Measurements from ENCODE around the gene RAET1E. TPM values are rescaled to one million over a fixed set of nuclear protein-coding genes. Genes with fewer than 3 reads are reported as not detected.

The RAET1E gene
- total RNA-seq, 1 donor: 0.63 TPM

DNA sequence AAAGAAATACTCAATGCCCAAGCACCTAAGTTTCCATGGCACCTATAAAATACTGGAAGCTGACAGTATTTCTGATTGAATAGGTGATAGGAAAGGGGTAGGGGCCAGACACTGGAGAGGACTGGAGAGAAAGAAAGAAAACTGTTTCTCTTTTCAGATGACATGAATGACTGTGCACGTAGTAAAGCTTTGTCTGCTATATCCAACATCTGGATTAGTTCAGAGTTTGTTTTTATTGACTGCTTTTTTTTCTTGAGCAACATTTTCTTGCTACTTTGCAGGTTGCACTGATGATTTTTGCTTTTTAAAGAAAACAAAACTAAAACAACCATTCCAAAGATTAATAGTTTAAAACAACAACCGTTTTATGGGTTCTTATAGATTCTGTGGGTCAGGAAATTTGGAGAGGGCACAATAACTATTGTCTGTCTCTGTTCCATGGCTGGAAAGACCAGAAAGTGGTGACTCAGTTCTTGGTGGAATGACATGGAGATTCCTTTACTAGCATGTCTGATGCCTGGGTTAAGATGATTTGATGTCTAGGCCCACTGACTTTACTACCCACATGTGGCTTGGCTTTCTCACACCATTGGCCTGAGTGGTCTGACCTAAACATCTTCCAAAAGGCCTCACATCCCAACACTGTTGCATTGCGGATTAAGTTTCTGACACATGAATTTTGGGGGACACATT lies 21.5 kb downstream of the RAET1E start:
- H3K4me3 ChIP-seq (ENCODE audit: low read depth, low read length): no peak overlapping the region
- TF ChIP-seq, protein P1, sequence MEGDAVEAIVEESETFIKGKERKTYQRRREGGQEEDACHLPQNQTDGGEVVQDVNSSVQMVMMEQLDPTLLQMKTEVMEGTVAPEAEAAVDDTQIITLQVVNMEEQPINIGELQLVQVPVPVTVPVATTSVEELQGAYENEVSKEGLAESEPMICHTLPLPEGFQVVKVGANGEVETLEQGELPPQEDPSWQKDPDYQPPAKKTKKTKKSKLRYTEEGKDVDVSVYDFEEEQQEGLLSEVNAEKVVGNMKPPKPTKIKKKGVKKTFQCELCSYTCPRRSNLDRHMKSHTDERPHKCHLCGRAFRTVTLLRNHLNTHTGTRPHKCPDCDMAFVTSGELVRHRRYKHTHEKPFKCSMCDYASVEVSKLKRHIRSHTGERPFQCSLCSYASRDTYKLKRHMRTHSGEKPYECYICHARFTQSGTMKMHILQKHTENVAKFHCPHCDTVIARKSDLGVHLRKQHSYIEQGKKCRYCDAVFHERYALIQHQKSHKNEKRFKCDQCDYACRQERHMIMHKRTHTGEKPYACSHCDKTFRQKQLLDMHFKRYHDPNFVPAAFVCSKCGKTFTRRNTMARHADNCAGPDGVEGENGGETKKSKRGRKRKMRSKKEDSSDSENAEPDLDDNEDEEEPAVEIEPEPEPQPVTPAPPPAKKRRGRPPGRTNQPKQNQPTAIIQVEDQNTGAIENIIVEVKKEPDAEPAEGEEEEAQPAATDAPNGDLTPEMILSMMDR (IDR thresholded peaks at IDR 0.05; ENCODE audit: insufficient read depth, low read length): no peak
- no peak for DNase-seq (ENCODE audit: low read depth)

DNA sequence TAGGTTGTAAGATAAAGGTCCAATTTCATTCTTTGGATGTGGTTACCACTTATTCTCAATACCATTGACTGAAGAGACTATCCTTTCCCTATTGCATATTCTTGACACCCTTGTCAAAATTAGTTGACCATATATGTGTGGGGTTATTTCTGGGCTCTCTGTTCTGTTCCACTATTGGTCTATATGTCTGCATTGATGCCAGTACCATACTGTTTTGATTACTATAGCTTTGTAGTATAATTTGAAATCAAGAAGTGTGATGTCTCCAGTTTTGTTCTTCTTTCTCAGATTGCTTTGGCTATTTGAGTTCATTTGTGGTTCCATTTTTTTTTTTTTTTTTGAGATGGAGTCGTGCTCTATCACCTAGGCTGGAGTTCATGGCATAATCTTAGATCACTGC lies 25.7 kb downstream of the RAET1E start:
- no peak overlapping the region for H3K4me3 ChIP-seq (ENCODE audit: low read depth, low read length)
- TF ChIP-seq, protein P1 (IDR thresholded peaks at IDR 0.05; ENCODE audit: insufficient read depth, low read length): no peak
- no peak for DNase-seq (ENCODE audit: low read depth)

DNA sequence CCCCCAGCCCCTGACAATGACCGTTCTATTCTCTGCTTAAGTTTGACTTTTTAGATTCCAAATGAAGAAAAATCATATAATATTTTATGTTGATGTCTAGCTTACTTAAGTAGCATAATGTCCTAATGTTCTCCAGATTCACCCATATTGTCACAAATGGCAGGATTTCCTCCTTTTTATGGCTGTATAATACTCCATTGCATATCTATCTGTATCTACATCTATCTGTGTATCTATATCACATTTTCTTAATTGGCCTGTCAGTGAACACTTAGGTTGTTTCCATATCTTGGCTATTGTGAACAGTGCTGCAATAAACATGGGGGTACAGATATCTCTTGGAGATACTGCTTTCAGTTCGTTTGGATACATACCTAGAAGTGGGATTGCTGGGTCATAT lies 26.7 kb downstream of the RAET1E start:
- no peak for DNase-seq (ENCODE audit: low read depth)
- TF ChIP-seq, protein P1 (IDR thresholded peaks at IDR 0.05; ENCODE audit: insufficient read depth, low read length): no peak
- no peak overlapping the region for H3K4me3 ChIP-seq (ENCODE audit: low read depth, low read length)

DNA sequence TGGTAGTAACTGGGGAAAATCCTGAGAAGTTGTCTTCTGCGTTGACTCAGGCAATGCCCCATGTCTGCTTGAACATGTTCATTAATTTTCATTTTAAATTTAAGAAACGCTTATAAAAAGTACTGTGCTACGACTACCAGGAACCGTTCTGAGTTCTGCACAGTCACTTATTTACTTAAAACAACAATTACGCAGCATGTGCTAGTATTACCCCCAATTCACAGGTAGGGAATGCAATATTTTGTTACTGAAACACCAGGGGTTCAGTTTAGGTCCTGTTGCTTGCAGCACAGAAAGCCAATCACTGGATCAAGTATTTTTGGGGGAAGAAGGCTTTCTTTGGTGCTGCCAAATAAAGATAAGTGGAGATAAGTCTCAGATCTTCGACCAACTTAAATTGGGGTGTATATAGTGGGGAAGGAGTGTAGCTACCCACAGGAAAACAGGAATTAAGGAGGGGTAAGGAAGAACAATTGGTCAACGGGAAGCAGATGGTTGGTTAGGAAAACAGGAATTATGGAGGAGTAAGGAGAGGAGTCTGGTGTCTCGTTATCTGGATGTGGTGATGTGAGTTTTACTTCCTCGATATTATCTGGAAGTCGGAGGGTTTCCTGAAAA lies 28.5 kb downstream of the RAET1E start:
- TF ChIP-seq, protein P1 (IDR thresholded peaks at IDR 0.05; ENCODE audit: insufficient read depth, low read length): no peak
- no peak overlapping the region for H3K4me3 ChIP-seq (ENCODE audit: low read depth, low read length)
- no peak for DNase-seq (ENCODE audit: low read depth)

DNA sequence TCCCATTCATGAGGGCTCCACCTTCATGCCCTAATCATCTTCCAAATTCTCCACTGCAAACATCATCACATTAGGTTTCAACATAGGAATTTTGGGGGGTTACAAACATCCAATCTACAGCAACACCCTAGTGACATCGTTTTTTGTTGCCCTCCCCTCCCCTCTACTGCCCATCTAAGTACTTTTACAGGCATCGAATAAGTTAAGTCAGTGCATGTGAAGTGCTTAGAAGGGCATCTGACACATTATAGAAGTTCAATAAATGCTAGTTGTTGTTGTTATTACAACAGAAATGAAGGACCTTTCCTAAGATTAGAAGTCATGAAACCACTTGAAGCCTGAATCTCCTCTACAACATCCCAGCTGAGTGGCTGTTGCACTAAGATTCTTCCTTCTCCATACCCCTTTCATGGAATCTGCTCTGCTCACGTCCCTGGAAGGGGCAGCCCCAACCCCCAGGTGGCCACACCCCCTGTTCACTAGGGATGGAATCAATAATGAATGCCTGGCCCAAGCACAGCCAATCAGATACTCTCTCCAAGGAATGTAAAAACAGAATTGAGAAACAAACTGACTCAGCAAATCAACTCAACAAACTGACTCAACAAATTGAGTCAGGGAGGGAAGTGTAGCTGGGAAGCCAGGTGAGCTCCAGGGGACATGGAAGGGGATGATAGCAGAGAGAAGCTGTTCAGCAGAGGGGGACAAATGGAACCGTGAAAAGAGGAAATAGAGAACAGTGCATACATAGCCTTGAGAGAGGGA lies 29.9 kb downstream of the RAET1E start:
- no peak overlapping the region for H3K4me3 ChIP-seq (ENCODE audit: low read depth, low read length)
- DNase-seq (ENCODE audit: low read depth): no peak
- TF ChIP-seq, protein P1 (IDR thresholded peaks at IDR 0.05; ENCODE audit: insufficient read depth, low read length): no peak

DNA sequence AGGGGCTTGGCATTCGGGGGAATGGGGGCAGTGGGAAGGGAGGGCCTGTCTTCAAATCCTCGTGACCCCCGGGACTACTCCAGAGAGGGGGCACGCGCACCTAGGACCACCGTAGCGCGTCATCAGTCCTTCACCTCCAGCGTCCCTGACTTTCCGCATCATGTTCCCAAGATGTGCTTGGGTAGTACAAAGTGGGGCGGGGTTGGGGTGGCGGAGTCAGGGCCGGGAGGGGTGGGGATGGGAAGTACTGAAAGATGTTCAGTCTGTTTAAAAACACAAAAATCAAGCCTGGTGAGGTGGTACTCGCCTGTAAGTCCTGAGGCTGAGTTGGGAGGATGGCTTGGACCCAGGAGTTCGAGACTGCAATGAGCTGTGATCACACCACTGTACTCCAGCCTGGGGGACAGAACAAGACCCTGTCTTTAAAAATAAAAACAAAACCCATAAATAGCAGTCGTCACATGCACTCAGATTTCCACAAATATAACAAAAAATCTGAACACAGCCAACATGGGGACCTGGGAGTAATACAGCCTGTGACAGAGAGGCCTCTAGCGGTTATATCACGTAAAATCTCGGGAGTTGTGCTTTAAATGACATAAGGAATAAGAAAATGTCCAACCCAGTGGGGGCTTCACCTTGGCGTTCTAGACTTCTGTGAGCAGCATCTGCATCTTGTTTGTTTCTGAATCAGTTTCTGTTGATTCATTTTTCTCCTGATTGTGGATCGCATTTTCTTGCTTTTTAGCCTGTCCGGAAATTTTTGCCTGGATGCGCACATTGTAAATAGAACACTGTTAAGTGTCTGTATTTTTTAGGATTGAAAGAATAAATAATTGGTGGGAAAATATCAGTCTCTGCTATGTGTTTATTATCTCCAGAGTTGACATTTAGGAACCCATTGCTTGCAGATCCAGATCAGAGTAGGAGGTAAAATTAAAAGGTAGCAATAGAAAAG lies 33.1 kb downstream of the RAET1E start:
- TF ChIP-seq, protein P1 (IDR thresholded peaks at IDR 0.05; ENCODE audit: insufficient read depth, low read length): peak; percentile 72
- peak; percentile 81 for DNase-seq (ENCODE audit: low read depth)
- peak overlapping the region; percentile 73 for H3K4me3 ChIP-seq (ENCODE audit: low read depth, low read length)

Data from fibroblast of the aortic adventitia (primary cell).